GM21423 (cell line): ENCODE measurements around the gene SRP14.
"Not testable (repeated sequence)": the region's sequence is repeated elsewhere in the genome, so short reads cannot be mapped to it uniquely, and the experiment has no call there.

Source experiments
- ATAC-seq: cut with Tn5 transposase; IDR thresholded peaks from one replicate; pipeline ENCODE4 v1.9.1; 2021; ENCODE audit warnings: mild to moderate bottlenecking, moderate library complexity; ENCODE audit not compliant: unreplicated experiment

SRP14 gene

DNA sequence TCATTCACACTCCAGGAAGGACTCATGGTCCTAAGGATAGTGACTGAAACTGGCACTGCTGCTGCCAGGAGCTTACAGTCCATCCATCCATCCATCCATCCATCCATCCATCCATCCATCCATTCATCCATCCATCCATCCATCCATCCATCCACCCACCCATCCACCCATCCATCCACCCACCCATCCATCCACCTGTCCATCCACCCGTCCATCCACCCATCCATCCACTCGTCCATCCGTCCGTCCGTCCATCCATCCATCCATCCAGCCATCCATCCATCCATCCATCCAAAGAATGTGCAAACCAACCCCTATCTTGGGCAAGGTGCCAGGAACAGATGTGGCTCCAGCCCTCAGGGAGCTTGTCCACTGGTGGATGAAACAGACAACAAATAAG lies 46.0 kb downstream of the SRP14 start:
- ATAC-seq, result not testable (repeated sequence)

DNA sequence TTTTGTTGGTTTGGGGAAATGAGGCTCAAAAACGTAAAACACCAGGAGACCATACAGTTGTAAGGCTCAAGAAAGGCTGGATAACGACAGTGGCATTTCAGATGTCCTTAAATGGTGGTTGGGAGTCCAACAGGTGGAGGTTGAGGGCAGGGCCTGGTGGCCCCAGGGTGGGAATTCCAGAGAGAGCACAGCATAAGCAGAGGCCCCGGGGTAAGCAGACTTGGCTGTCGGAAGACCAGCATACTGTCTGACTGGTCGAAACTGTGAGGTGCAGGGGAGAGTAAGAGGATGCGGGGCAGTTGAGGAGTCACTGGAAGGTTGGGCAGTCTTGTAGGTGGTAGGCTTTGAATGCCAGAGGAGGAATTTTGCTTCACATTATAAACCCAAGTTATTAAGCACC lies 48.3 kb downstream of the SRP14 start:
- ATAC-seq, result no peak

DNA sequence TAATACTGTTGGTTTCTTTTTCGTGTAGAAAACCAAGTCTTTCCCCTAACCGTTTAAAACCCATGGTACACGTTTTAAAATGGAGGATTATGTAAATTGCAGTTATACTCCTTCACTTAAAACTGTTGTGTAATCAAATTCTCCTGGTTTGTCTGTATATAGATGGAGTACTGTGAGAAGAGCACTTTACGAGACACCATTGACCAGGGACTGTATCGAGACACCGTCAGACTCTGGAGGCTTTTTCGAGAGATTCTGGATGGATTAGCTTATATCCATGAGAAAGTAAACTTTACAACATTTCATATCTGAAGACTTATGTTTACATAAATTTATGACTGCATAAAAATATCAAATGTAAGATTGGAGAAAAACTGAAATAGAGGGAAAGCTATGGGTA lies 51.2 kb downstream of the SRP14 start:
- ATAC-seq, result no peak
